A549 (cell line): ENCODE data around the gene BCCIP.

Source experiments
- CTCF ChIP-seq: fragments of >200 bp; sonication (Bioruptor Twin); formaldehyde crosslinking; IDR thresholded peaks from 3 replicates; pipeline ENCODE4 v1.5.1; 2016
- POLR2A ChIP-seq: IDR thresholded peaks from 2 replicates; pipeline ENCODE4 v1.6.1; 2012; ENCODE audit warnings: mild to moderate bottlenecking, low read length
- RAD21 ChIP-seq, 2 experiments: fragments of >200 bp in 1 of 2; sonication (Bioruptor Twin) in 1 of 2; formaldehyde crosslinking in 1 of 2; IDR thresholded peaks in 1 of 2; conservative IDR thresholded peaks in 1 of 2; 2 replicates in 1 of 2; 3 replicates in 1 of 2; pipeline ENCODE4 v1.6.1; 2012 to 2018; ENCODE audit warnings: inconsistent platforms in 1 of 2
- RFX5 ChIP-seq: fragments of 450-650 bp; IDR thresholded peaks from 2 replicates; pipeline ENCODE4 v1.7.1; 2014; ENCODE audit warnings: antibody characterized with exemption, mild to moderate bottlenecking, moderate library complexity

GRCh38 chr10:125822878-125823662 is at the start of gene BCCIP, which contains the start of gene UROS:
- TF ChIP-seq CTCF (no peak), POLR2A (peak; percentile 86), RAD21 (conservative IDR thresholded peaks at IDR 0.05 in 1 of 2, IDR thresholded peaks at IDR 0.05 in 1 of 2) (no peak), RFX5 (no peak)
